ENCODE measurements around the gene PCDH11X. TPM values are rescaled to one million over a fixed set of nuclear protein-coding genes. Genes with fewer than 3 reads are reported as not detected.

PCDH11X gene, protein sequence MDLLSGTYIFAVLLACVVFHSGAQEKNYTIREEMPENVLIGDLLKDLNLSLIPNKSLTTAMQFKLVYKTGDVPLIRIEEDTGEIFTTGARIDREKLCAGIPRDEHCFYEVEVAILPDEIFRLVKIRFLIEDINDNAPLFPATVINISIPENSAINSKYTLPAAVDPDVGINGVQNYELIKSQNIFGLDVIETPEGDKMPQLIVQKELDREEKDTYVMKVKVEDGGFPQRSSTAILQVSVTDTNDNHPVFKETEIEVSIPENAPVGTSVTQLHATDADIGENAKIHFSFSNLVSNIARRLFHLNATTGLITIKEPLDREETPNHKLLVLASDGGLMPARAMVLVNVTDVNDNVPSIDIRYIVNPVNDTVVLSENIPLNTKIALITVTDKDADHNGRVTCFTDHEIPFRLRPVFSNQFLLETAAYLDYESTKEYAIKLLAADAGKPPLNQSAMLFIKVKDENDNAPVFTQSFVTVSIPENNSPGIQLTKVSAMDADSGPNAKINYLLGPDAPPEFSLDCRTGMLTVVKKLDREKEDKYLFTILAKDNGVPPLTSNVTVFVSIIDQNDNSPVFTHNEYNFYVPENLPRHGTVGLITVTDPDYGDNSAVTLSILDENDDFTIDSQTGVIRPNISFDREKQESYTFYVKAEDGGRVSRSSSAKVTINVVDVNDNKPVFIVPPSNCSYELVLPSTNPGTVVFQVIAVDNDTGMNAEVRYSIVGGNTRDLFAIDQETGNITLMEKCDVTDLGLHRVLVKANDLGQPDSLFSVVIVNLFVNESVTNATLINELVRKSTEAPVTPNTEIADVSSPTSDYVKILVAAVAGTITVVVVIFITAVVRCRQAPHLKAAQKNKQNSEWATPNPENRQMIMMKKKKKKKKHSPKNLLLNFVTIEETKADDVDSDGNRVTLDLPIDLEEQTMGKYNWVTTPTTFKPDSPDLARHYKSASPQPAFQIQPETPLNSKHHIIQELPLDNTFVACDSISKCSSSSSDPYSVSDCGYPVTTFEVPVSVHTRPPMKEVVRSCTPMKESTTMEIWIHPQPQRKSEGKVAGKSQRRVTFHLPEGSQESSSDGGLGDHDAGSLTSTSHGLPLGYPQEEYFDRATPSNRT (N-terminal part only)
- under 0.01 TPM in 1 of 2 replicates, not detected in the other for total RNA-seq

DNA sequence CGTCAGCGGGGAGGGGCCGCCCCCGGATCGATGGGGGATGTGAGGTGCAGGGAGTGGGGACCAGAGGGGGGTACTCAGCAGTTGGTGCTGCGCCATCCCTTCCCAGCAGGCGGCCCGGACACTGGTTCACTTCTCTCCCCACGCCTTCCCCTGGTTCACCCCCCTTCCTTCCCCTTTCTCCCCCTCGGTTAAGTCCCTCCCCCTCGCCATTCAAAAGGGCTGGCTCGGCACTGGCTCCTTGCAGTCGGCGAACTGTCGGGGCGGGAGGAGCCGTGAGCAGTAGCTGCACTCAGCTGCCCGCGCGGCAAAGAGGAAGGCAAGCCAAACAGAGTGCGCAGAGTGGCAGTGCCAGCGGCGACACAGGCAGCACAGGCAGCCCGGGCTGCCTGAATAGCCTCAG is at the start of gene PCDH11X:
PCDH11X (plus strand) TSS at position 241 of the 400 bp plus-strand sequence. CDS start 56,130 bp downstream, outside the sequence.

